ENCODE data around the gene PNPLA8. TPM values are rescaled to one million over a fixed set of nuclear protein-coding genes. Genes with fewer than 3 reads are reported as not detected.

PNPLA8 gene
- total and polyA plus RNA-seq, 2 donors (not counting 1 experiment from before 2014, with no cell fraction given) = 12.3 to 57.3 TPM

- Histone ChIP-seq H3K4me2 (replicated peaks; ENCODE audit: low read depth, low read length, poor library complexity, severe bottlenecking) (peak overlapping the region; percentile 78), H3K79me2 (ENCODE audit: control insufficient read depth, insufficient read depth, low read length) (peaks cover 82% of the 10 kb centered on the region), H3K9me3 (ENCODE audit: control extremely low read depth in 1 of 3, control insufficient read depth in 2 of 3, insufficient read depth in 1 of 3, low read length in 2 of 3) (no peaks in the 10 kb centered on the region), H3K36me3 (replicated peaks in 1 of 2; ENCODE audit: control extremely low read depth in 1 of 2, control insufficient read depth in 1 of 2, extremely low read depth in 1 of 2, insufficient read depth in 2 of 2, low read length in 1 of 2) (peaks cover 9 to 26% of the 10 kb centered on the region in 2 experiments), H3K4me1 (ENCODE audit: control insufficient read depth in 2 of 2, insufficient read depth in 2 of 2, low read length in 2 of 2) (peaks cover 16 to 39% of the 10 kb centered on the region in 2 donors), H4K20me1 (ENCODE audit: control insufficient read depth, insufficient read depth, low read length, poor library complexity, severe bottlenecking) (peaks cover 11% of the 10 kb centered on the region), H3K27ac (ENCODE audit: low read length in 2 of 2) (peak overlapping the region; percentile 99 to 100), H3K27me3 (replicated peaks in 1 of 4; ENCODE audit: control extremely low read depth in 1 of 4, control insufficient read depth in 3 of 4, insufficient read depth in 4 of 4, low read length in 3 of 4) (no peaks in the 10 kb centered on the region), H3K9ac (ENCODE audit: low read length) (peak overlapping the region; percentile 95), H2AFZ (ENCODE audit: insufficient read depth, low read depth, low read length, poor library complexity, severe bottlenecking) (peak overlapping the region; percentile 81), H3K4me3 (ENCODE audit: control extremely low read depth in 1 of 5, extremely low read depth in 1 of 5, insufficient read depth in 1 of 5, low read depth in 2 of 5, low read length in 4 of 5) (peak overlapping the region; percentile 79 to 92 (median 89))
- peak; percentile 73 for DNase-seq
- TF ChIP-seq EZH2 (IDR thresholded peaks at IDR 0.05; ENCODE audit: borderline replicate concordance, insufficient read depth, low read depth, low read length, poor library complexity, severe bottlenecking) (no peak), CTCF (IDR thresholded peaks at IDR 0.05) (no peak)
- under 1% methylated on average over 31 of the region's 36 CpGs for WGBS (ENCODE audit: insufficient coverage)
- intact Hi-C loops (cut with micrococcal nuclease) = loop anchor here (5.0 kb wide), 1 partner anchor 1008 kb away; the partner anchor contains the start of genes COG5 and DUS4L
- POLR2A ChIA-PET = interaction anchor here (0.8 to 3.0 kb wide), 8 partner anchors 18 to 102 kb away, joined by 3 to 58 read pairs (median 8); partner anchors contain the start of gene PNPLA8
- Mint-ChIP-seq H3K27ac (peak overlapping the region; percentile 98), H3K27me3 (no peaks in the 10 kb centered on the region), H3K9me3 (ENCODE audit: insufficient read depth) (no peaks in the 10 kb centered on the region), H3K4me1 (peaks cover 55% of the 10 kb centered on the region), H3K4me3 (peak overlapping the region; percentile 96)
- ATAC-seq (ENCODE audit: low read depth) = no peak
- CTCF ChIA-PET = interaction anchor here (0.8 to 2.7 kb wide), 6 partner anchors 10 to 74 kb away, joined by 3 to 17 read pairs (median 6); partner anchors contain the start of gene PNPLA8
Measured at GRCh38 chr7:108570146-108570755, 44.3 kb upstream of the PNPLA8 start.

Data from B cell (primary cell).